ENCODE data around the gene BPIFB4.
"Not testable (repeated sequence)": the region's sequence is repeated elsewhere in the genome, so short reads cannot be mapped to it uniquely, and the experiment has no call there.

The BPIFB4 gene

DNA sequence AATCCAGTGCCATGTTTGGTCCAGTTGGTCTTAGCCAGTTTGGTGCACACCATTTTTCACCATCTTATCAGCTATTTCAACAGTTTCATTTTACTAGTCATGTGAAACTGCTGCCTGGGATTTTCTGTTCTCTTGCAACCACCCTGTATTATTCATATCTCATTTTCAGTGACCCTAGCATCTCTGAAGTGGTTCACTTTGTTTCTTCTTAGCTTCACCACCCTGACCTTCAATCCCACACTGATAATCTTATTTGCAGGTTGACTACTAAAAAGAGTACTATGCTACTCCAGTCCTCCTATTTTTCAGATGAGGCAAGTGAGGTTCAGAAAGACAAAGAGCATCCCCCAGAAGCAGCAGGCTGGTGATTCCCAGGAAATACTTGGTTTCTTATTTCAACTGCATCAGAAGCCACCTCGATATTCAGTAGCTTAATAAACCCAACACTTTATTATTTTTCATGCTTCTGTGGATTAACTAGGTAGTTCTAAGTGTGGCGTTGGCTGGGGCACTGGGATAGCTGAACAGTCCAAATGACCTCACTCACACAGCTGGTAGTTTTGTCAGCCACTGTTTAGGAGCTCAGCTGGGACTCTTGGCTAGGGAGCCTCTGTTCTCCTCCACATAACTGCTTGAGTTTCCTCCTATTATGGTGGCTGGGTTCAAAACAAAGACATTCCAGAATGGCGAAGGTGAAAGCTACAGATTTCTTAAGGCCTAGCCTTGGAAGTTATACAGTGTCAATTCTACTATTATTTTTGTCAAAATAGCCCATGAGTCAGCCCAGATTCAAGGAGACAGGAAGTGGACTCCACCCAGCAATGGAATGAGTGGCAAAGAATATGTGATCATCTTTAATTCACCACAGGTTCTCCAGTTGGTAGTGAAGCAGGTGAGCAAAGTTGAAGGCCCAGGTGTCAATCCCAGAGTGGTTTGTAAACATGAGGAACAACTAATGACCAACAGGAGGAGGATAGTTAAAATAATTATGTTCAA lies 40.6 kb downstream of the BPIFB4 start:
- DNase-seq (ENCODE audit: low read depth in 3 of 3), result no peak

DNA sequence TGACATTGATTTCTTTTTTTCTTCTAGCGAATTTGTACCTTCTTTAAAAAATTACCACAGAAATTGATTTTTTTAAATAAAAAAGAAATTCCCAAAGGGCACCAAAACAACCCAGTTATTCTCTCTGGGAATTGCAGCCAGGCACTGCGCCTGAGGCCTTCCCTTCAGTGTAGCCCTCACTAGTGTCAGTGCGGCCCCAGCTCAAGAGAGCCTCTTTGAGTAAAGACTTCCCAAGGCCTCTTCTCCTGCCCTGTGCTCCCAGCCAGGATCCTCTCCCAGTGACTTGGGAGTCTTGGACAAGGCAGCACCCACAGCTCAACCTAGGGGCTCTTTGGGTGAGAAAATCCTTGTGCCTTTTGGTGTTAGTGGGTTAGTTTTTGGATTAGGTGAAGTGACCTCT lies 41.5 kb downstream of the BPIFB4 start:
- DNase-seq (ENCODE audit: low read depth in 3 of 3), result no peak

DNA sequence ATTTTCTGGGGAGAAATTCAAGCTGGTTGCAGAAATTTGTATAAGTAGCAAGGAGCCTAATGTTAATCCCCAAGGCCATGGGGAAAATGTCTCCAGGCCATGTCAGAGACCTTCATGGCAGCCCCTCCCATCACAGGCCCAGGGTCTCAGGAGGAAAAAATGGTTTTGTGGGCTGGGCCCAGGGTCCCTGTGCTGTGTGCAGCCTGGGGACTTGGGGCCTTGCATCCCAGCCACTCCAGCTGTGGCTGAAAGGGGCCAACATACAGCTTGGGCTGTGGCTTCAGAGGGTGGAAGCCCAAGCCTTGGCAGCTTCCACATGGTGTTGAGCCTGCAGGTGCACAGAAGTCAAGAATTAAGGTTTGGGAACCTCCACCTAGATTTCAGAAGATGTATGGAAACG lies 42.9 kb downstream of the BPIFB4 start:
- DNase-seq (ENCODE audit: low read depth in 3 of 3), result not testable (repeated sequence)

DNA sequence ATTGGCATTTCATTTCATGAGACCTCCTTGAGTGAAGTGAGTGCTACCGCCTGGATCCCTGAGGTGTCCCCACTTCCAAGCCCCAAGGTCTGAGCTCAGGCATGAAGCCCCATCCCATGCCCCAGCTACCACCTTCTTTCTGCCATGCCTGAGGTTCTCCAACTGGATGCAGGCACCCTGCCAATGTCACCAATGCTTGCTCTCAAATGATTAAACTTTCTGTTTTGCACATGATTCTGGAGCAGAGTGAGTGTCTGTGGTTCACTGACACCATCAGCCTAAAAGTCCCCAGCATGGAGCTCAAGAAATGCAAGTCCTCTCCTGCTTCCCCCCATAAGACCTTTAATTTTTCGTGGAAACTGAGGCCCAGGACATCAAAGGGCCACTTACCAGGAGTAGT lies 44.8 kb downstream of the BPIFB4 start:
- no peak for DNase-seq (ENCODE audit: low read depth in 3 of 3)

DNA sequence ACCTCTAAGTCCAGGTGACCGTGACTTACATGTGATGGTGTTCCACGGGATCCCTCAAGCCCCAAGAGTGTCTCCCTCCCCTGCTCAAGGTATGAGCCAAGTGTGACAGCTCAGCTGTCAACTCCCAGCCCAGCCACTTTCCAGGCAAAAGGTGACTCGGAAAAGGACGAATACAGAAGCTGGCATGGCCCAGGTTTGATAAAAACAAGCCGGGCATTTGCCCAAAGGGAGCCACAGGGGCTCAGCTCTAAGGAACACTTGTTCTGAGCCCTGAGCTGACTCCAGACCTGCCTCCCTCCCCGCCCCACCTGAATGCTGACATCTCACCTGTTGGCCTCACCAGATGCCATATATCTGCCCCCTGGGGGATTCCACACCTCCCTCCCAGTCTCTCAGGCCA lies 45.6 kb downstream of the BPIFB4 start:
- no peak for DNase-seq (ENCODE audit: low read depth in 3 of 3)

DNA sequence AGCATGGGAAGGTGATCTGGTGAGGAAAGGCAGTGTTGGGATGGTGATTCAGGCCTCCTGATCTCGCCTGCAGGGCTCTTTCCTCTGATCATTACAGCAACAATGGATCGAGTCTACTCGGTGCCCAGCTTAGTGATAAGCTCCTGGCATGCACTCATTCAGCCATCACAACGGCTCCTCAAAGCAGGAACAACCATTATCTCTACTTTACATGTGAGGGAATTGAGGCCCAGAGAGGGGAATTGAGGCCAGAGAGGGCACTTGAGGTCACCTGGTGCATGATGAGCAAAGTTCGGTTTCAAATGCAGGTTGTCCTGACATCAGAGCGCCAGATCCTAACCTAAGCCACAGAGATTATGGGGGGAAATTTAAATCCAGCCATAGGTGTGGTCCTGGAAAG lies 46.5 kb downstream of the BPIFB4 start:
- no peak for DNase-seq (ENCODE audit: low read depth in 3 of 3)

DNA sequence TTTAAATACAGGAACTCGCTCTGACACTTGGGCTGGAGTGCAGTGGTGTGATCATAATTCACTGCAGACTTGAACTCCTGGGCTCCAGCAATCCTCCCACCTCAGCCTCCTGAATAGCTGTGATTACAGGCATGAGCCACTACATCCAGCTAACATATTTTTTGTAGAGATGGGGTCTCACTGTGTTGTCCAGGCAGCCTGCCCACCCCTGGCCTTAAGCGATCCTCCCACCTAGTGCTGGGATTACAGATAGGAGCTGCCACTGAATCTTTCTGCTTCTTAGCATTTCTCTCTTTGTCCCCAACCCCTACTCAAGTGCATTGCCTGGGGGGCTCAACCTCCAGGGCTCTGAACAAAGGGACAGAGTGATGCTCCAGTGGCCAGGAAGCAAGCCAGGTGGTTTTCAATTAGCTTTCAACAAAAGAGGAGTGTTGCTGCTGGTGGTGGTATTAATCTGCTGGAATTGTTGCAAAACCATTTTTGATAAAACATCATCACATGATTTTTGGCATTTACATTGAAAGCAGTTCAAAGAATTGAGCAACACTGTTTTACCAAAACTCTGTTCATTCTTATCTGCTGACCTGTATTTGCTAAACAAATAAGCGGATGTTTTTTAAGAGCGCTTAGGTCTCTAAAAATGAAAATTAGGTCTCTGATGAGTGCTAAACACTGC lies 48.1 kb downstream of the BPIFB4 start:
- DNase-seq (ENCODE audit: low read depth in 3 of 3), result no peak

DNA sequence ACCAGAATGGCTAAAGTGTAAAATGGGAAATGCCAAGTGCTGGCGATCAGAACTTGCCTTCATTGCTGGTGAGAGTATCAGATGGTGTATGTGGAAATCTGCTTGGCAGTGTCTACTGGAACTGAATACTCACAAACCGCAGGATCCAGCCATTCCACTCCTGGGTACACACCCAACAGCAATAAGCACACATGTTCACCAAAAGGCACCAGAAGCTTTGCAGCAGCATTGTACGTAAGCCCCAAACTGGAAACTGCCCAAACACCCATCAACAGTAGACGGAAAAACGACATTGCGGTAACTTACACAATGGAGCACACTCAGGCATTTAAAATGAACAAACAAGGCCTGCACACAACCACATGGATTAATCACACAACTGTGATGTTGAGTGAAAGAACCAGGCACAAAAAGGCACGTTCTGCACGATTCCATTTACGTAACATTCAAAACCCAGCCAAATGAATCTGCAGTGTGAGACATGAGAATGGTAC lies 51.2 kb downstream of the BPIFB4 start:
- no peak for DNase-seq (ENCODE audit: low read depth in 3 of 3)

DNA sequence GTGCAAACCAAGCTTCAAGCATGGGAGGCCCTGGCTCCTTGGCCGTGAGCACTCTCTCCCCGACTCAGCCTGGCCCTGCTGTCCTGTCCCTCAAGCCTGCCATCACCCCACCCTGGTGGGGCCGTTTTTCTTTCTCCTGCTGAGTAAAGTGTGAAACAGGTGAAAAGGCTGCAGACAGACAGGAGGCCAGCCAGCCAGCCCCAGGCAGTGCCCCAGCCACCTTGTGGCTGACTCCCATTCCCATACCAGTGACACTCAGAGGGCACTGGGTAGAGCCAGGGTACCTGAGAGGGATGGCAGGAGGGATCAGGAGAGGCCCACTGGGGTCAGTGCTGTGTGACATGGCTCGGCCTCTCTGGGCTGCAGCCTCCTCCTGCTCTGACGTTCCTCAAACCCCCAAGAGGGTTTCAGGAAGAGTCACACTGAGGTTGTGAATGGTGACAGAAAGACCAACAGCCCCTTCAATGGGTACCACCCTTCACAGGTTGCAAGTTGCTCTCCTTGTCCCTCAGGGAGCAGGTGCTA lies 52.6 kb downstream of the BPIFB4 start:
- no peak for DNase-seq (ENCODE audit: low read depth in 3 of 3)

DNA sequence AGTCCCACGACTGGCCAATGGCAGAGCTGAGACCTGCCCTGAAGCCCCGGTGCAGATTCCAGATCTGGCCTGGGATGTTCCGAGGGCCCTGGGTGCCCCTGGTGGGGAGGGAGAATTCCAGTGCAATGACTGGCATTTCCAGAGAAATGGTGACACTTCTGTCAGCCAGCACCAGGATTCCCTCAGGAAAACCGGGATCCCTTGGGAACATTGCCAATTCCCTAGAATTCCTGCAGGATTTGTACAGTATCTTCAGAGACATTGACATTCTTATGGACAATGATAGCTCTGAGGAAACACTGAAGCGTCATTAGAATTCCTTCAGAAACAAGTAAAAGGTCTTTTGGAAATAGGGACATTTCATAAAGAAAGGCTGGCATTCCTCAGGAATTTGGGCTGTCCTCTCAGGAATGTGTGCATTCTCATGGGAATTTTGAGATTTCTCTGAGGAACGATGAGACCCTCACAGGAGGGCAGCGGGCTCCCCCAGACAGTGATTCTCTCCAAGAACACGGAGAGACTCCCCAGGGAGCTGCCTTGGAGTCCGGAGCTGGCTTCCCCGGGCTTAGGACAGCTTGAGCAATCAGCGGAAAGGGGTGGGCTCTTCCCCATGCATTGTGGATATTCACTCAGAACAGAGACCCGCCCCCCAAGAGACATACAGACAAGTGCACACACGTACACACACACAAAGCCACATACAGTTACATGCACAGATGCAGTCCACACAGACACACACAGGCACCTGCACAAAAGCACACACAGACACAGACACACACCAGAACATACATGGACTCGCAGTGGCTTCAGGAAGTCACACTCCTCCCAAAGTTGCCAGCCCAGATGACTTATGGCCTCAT lies 53.3 kb downstream of the BPIFB4 start:
- DNase-seq (ENCODE audit: low read depth in 3 of 3), result no peak

DNA sequence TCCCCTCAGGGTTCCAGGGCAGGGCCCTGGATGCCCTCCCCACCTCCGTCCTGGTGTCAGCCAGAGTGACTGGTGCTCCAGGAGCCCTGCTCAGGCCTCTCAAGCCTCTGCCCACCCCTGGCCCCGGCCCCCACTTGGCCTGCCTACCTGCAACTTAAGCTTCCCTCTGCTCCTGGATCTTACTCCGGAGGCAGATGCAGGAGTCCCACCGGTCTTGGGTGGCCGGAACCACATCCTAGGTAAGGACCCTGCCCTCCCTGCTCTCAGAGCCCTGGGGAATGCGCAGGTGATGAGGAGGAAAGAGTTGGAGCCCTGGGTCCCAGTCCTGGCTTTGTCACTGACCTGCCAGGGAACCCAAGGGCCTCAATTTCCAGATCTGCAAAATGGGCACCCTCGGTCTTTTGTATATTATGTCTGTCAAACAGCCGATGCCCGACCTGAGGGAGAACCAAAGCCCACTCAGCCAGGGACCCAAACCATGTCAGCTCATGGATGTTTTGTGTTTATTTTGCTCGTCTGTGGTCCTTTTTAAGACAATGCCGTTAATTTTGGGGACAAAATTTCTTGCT lies 54.0 kb downstream of the BPIFB4 start:
- no peak for DNase-seq (ENCODE audit: low read depth in 3 of 3)

DNA sequence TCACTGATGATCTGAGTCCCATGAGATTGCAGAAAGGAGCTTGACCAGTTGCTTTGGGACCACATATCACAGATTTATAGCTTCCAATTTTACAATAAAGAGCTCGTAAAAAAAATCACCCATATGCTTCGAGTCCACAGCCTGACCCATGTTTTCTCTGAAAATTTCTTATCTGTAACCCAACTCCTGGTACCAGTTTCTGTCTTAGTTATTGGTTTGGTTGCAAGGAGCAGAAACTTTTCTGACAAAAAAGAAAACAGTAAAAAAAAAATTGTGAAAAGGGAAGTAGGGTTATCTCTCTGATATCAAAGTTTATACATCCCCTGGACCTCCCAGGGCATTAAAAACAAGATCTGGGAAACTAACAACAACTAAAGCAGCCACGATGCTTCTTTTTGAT lies 57.8 kb downstream of the BPIFB4 start:
- no peak for DNase-seq (ENCODE audit: low read depth in 3 of 3)

DNA sequence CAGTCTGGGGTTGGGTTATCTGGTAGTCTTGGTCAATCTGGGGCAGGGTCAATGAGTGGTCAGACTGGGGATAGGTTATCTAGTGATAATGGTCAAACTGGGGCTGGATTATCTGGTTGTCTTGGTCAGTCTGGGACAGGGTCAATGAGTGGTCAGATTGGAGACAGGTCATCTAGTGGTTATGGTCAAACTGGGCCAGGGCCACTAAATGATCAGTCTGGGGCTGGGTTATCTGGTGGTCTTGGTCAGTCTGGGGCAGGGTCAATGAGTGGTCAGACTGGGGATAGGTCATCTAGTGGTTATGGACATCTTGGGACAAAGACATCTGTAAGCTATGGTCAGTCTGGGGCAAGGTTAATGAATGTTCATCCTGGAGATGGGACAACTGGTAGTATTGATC lies 60.0 kb downstream of the BPIFB4 start:
- no peak for DNase-seq (ENCODE audit: low read depth in 3 of 3)

DNA sequence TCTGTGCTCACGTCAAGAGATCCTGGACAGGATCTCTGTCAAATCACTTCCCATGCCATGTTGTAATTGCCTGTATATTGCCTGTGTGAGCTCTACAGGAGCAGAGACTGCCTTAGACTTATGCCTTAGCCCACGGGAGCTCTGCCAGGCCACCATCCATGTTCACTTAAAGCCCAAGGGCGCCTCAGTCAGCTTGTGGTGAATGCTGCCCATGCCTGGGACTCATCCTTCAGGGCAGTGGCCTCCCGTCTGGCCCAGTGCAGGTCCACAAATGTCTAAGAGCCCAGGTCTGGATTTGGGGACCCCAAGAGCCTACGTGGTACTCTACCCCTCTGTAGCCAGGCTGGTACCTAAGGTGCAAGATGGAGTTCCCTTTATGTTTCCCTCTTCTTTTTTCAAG lies 66.1 kb downstream of the BPIFB4 start:
- DNase-seq (ENCODE audit: low read depth in 3 of 3), result no peak

DNA sequence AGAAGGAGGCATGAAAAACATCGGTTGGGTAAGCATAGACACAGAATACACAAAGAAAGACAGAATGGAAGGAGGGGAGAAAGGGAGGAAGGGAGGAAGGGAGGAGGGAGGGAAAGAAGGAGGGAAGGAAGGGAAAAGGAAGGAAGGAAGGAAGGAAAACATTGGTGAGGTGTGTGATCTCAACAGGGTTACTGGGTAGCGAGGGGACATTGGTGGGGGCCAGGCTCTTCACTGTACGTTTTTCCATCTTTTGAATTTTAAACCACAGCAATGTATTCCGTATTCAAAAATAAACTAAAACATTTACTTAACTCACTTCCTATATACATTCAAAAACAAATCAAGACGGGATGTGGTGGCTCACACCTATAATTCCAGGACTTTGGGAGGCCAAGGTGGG lies 67.9 kb downstream of the BPIFB4 start:
- DNase-seq (ENCODE audit: low read depth in 3 of 3), result no peak

DNA sequence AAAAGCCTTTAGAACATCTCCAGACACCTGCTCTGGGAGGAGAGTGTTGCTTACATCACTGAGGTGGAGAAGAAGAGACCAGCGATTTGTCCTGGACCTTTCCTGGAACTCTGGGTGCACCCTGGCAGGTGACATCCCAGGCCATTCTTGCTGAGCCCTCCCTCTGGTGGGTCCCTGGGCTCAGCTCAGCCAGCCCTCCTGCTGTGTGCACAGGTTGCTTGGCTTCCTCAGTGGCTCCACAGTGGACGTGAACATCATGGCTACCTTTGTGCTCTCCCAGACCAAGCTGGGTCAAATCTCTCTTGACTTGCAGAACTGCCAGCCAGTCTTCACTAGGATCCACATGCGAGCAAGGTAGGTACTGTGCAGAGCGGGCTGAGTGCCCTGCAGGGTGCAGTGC lies 68.6 kb downstream of the BPIFB4 start:
- DNase-seq (ENCODE audit: low read depth in 3 of 3), result no peak

DNA sequence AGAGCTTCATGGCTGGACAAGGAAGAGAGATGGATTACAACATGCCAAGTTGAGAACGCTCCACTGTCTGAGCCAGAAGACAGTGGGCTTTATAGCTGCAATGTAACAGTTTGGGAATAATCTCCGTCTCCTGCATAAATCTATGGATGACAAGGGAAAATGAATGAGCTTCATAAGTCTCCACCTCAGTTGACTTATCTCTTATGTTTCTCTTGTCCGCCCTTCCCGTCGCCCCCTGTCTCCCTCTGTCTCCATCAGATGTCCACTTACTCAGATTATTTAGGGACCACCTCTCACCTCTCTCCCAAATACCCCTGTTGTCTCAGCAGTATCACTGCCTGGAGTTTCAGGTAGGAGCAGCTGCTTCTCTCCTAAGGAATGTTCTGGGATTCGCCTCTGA lies 74.8 kb downstream of the BPIFB4 start:
- no peak for DNase-seq (ENCODE audit: low read depth in 3 of 3)

DNA sequence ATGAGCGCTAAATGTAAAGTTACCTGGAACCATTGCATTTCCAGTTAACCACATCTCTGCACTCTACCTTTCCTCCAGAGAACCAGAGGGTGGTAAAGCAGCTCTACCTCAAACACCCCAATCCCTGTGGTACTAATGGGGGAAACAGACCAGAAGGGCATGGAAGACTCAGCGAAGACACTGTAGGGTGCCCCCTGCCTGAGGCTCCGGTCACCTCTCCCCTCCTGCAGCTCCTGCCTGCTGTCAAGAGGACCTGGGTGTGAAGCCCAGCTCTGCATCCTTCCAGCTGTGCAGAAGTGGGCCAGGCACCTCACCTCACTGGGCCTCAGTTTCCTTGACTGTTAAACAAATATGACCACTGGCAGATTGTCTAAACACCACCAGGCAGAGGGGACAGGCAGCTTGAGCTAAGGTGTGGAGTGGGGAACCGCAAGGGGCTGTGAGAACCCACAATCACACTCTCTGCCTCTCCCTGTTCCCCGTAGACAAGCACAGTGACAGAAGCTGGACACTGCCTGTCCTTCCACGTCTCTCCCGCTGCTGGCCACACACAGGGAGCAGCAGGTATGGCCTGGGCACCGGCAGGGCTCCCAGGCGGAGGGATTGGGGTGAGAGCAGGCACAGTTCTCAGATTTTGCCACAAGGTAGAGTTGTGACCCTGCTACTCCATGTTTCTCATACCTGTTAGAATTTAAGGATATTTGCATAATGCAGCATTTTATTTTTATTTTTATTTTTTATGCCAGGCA lies 79.4 kb downstream of the BPIFB4 start:
- no peak for DNase-seq (ENCODE audit: low read depth in 3 of 3)

DNA sequence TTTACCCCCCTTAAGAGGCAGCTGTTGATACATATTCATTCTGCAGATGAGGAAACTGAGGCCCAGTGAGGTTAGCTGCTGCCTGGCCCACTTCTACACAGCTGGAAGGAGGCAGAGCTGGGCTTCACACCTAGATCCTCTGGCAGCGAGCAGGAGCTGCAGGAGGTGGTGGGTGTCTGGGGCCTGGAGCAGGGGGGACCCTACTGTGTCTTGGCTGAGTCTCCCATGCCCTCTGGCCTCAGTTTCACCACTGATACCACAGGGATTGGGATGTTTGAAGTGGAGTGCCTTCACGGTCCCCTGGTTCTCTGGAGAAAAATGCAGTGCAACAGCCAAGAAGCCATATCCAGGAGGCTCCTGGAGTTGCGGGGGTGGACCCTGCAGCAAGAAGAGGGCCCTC lies 80.3 kb downstream of the BPIFB4 start:
- DNase-seq (ENCODE audit: low read depth in 3 of 3), result no peak

DNA sequence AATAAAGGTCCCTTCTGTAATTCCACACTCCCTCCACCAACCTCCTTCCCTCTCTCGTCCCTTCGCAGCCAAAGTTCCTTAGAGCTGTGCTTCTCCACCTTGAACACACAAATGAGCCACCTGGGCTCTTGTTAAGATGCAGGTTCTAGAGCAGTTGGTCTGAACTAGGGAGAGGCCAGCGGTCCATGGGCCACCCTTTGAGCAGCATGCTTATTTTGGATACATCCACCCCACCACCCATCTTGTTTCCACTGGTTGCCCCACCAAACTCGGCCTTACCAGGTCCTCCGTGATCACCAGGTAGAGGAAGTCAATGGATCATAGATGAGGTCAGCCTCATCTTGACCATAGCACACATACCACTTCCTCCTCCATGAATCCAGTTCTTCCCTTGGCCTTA lies 81.2 kb downstream of the BPIFB4 start:
- no peak for DNase-seq (ENCODE audit: low read depth in 3 of 3)
